ENCODE measurements around the gene IRF2.

Gene IRF2

GRCh38 chr4:184396570-184397515, 77.5 kb downstream of the IRF2 start:
- no peak for TF ChIP-seq CTCF (IDR thresholded peaks at IDR 0.05)
- Histone ChIP-seq H3K9me3 (no peaks in the 10 kb centered on the region), H3K36me3 (peaks cover 69% of the 10 kb centered on the region), H3K4me1 (ENCODE audit: control insufficient read depth in 1 of 2, insufficient read depth in 1 of 2, low read depth in 1 of 2, low read length in 1 of 2) (peaks cover 38 to 39% of the 10 kb centered on the region in 2 experiments), H3K27ac (peak overlapping the region; percentile 17), H3K4me3 (ENCODE audit: low read depth in 1 of 2, low read length in 1 of 2) (no peak overlapping the region), H3K27me3 (no peaks in the 10 kb centered on the region)

GRCh38 chr4:184395971-184396391, 78.4 kb downstream of the IRF2 start:
- H3K27ac ChIP-seq: peak overlapping the region; percentile 72
- H3K4me1 ChIP-seq (ENCODE audit: control insufficient read depth in 1 of 2, insufficient read depth in 1 of 2, low read depth in 1 of 2, low read length in 1 of 2): peaks cover 41 to 46% of the 10 kb centered on the region in 2 experiments
- H3K36me3 ChIP-seq: peaks cover 69% of the 10 kb centered on the region
- no peak overlapping the region for H3K4me3 ChIP-seq (ENCODE audit: low read depth in 1 of 2, low read length in 1 of 2)
- no peaks in the 10 kb centered on the region for H3K27me3 ChIP-seq
- H3K9me3 ChIP-seq: no peaks in the 10 kb centered on the region
- no peak for TF ChIP-seq CTCF (IDR thresholded peaks at IDR 0.05)

- H3K4me1 ChIP-seq (ENCODE audit: control insufficient read depth in 1 of 2, insufficient read depth in 1 of 2, low read depth in 1 of 2, low read length in 1 of 2): peaks cover 41 to 46% of the 10 kb centered on the region in 2 experiments
- no peaks in the 10 kb centered on the region for H3K9me3 ChIP-seq
- peak overlapping the region; percentile 72 for H3K27ac ChIP-seq
- no peak for TF ChIP-seq CTCF (IDR thresholded peaks at IDR 0.05)
- H3K36me3 ChIP-seq: peaks cover 69% of the 10 kb centered on the region
- H3K27me3 ChIP-seq: no peaks in the 10 kb centered on the region
- no peak overlapping the region for H3K4me3 ChIP-seq (ENCODE audit: low read depth in 1 of 2, low read length in 1 of 2)
Measured at GRCh38 chr4:184395451-184395917, 78.9 kb downstream of the IRF2 start.

- H3K4me1 ChIP-seq (ENCODE audit: control insufficient read depth in 1 of 2, insufficient read depth in 1 of 2, low read depth in 1 of 2, low read length in 1 of 2): peaks cover 41 to 46% of the 10 kb centered on the region in 2 experiments
- no peak for TF ChIP-seq CTCF (IDR thresholded peaks at IDR 0.05)
- H3K27ac ChIP-seq: peak overlapping the region; percentile 86
- peaks cover 69% of the 10 kb centered on the region for H3K36me3 ChIP-seq
- H3K4me3 ChIP-seq (ENCODE audit: low read depth in 1 of 2, low read length in 1 of 2): peak overlapping the region; percentile 34 to 49
- no peaks in the 10 kb centered on the region for H3K27me3 ChIP-seq
- H3K9me3 ChIP-seq: no peaks in the 10 kb centered on the region
Measured at GRCh38 chr4:184392748-184393559, 81.4 kb downstream of the IRF2 start.

GRCh38 chr4:184392316-184392715, 82.0 kb downstream of the IRF2 start:
- TF ChIP-seq CTCF (IDR thresholded peaks at IDR 0.05): no peak

More at GRCh38 chr4:184392316-184392715, 82.0 kb downstream of the IRF2 start:
- no peaks in the 10 kb centered on the region for H3K27me3 ChIP-seq
- peaks cover 69% of the 10 kb centered on the region for H3K36me3 ChIP-seq
- H3K27ac ChIP-seq: peak overlapping the region; percentile 86
- H3K9me3 ChIP-seq: no peaks in the 10 kb centered on the region
- H3K4me1 ChIP-seq (ENCODE audit: control insufficient read depth in 1 of 2, insufficient read depth in 1 of 2, low read depth in 1 of 2, low read length in 1 of 2): peaks cover 41 to 46% of the 10 kb centered on the region in 2 experiments
- H3K4me3 ChIP-seq (ENCODE audit: low read depth in 1 of 2, low read length in 1 of 2): peak overlapping the region; percentile 34 to 49

Measured in neutrophil (primary cell).